NCI-H774 (cell line): Measurements from ENCODE around the gene TPP2.

Source experiments
- DNase-seq: peaks from one replicate; lab custom pipeline; 2025; lab: John Stamatoyannopoulos, UW

The TPP2 gene

DNA sequence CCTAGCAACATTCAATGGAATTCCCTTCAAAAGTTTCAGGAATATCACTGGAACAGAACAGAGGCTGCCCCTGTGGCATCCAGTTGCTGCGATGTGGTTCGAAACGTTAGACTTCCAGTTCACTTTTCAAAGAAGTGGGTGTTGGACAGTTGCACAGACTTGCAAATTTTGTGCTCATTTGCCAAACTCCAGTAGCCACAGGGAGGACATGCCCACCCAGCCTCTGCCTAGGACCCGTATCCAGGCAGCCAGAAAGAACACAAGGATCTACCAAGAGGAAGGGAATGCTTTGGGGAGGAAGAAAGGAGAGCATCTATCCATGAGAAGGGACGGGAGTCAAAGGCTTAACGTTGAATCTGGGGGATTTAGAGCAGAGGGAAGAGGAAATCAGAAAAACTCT lies 98.2 kb downstream of the TPP2 start, which contains the start of gene METTL21C:
Gene METTL21C, minus strand, starts transcription at position 108 of the 400 bp plus-strand sequence. CDS start 546 bp downstream, outside the sequence.
- DNase-seq = no peak

- no peak for DNase-seq
Measured at GRCh38 chr13:102696465-102696864, 99.7 kb downstream of the TPP2 start.

DNA sequence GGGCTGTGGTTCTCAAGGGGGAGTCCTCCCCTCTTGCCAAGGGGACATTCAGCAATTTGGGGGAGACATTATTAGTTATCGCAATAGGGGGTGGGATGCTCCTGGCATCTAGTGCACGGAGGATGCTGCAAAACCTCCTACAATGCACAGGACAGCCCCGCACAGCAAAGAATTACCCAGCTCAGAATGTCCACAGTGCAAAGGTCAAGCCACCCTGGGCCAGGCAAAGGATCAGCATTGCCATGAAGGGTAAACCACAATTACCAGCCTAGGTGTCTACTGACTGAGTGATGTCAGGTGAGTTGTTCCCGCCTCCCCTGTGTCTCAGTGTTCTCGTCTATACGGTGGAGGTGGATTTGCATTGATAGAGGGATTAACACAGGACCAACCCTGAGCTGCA lies 100.5 kb downstream of the TPP2 start:
- no peak for DNase-seq

DNA sequence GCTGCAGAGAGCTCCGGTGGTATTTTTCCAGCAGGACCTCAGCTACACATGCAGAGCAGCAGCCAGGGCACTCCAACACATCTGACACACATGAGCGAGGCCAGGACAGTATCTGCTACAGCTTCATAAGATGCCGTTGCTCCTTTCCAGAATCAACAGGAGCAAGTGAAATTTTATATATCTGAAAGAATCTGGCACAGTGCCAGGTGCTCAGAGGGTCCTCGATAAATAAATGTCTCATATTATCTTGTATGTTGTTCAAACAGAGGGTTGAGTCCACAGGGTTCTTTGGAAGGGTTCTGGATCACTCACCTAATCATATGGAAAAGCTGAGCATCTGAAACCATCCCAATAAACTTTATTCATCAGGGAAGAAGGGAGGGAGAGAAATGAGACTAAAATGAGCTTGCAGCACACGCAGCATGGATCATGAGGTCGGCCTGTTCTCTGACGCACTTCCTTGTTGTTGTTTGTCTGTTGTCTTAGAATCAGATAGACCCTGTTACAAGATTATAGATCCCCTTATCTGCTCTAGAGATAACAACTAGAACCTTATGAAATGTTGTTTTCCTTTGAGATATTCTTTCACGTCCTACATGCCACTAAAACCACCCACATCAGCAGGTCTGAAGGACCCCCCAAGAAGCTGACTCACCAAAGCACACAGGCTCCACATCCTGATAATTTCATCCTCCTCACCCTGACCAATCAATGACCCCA lies 101.3 kb downstream of the TPP2 start:
- no peak for DNase-seq

- no peak for DNase-seq
Measured at GRCh38 chr13:102698649-102698980, 101.8 kb downstream of the TPP2 start.

DNA sequence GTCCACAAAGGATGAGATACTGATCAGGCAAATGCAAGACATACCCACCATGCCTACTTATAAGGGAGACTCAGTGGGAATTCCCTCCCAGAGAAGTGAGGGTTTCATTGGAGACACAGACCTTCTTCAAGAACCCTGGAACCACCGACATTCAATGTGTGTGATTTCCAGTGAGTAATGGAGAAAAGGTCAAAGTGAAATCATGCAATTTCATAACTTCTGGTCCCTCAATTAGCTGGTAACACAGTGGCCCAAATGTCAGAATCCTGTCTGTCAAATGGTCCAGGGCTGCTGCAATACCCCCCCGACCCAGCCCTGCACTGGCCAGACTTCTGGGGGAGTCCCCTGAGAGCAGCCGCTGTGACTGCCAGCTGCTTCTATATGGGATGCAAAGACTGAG lies 102.7 kb downstream of the TPP2 start:
- no peak for DNase-seq

GRCh38 chr13:102700088-102701031 lies 103.6 kb downstream of the TPP2 start:
- no peak for DNase-seq

GRCh38 chr13:102701331-102701730 lies 104.5 kb downstream of the TPP2 start:
- DNase-seq = no peak

DNA sequence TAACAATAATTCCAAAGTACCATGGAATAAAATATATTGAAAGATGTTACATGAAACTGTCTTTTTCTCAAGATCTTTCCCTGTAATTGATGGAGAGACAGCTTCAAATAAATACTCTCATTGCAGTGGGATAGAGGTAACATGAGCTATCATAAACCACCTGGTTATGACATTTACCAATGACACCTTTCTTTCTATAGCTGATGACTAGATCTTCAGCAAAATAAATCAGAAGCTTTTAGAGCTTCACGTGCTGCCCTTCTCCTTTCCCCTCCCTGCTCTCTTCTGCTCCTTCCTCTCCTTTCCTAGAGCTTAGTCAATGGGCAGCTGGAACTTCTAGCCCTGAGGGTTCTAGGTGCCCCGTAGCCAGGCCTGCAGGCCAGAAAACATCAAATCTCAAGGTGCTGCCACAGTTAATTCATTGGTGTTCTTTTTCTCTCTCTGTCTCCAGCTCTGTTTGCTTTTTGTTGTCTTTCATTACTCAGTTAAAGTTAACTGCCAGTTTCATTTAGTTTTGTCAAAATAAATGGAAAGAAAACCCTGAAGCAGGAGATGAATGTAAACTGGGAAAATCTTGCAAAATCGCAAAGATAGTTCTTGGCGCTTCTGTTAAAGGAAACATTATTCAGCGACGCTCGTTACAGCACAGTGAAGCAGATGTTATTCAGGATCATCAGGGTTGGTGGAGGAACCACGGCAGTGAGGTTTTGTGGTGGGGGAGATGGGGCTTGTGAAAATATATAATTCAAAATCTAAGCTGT lies 106.4 kb downstream of the TPP2 start:
- no peak for DNase-seq

GRCh38 chr13:102703726-102704035 lies 106.9 kb downstream of the TPP2 start:
- no peak for DNase-seq

- DNase-seq = no peak
Measured at GRCh38 chr13:102704238-102705058, 107.7 kb downstream of the TPP2 start.

DNA sequence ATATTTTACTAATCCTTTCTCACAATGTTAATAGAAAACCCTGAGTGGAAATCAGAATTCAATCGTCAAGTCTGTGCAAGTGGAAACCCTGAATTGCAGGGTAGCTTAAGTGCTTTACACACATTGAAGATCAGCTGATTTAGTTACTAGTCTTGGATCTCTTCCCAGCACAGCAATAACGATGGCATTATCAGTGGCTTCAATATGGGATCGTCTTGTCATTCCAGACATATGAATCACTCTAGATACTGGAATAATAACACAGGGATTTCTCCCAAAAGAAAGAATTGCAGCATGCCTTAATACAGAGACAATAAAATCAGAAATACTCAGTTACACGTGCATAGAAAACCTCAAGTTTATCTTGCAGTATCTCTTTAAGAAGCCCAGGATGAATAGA lies 110.7 kb downstream of the TPP2 start:
- DNase-seq = no peak

DNA sequence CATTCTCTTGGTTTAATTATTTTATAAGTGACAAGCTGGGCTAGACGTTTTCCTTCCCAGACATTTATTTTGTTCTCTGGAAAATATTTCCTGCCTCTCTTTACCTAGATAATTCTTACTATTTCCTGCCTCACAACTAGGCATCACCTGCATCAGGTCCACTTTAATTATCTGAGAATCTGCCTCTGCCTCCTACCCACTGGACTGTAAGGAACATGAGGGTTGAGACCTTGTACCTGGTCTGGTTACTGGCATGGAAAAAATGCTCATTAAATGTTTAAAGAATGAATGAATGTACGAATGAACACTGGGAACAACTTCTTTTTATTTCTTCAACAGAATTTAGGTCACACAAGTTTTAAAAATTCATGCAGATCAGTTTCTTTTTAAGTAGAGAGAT lies 111.4 kb downstream of the TPP2 start:
- no peak for DNase-seq

- no peak for DNase-seq
Measured at GRCh38 chr13:102708991-102709390, 112.2 kb downstream of the TPP2 start.

DNA sequence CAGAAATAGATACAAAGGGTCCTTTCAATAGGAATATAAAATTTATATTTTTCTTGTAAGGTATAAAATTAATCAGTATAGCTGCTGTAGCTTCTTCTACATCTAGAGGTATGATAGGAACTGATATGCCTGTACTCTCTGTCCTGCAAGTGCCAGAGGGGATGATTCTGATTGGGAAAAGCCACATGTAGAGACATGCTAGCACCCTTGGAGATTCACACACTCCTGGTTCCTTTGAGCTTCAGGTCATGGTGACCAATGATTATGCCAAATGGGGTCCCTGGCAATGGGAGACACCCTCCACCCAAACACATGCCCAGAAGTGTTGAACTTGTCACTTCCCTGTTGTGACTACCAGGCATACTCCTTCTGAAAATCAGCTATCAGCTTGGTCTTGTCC lies 112.8 kb downstream of the TPP2 start:
- DNase-seq = no peak

DNA sequence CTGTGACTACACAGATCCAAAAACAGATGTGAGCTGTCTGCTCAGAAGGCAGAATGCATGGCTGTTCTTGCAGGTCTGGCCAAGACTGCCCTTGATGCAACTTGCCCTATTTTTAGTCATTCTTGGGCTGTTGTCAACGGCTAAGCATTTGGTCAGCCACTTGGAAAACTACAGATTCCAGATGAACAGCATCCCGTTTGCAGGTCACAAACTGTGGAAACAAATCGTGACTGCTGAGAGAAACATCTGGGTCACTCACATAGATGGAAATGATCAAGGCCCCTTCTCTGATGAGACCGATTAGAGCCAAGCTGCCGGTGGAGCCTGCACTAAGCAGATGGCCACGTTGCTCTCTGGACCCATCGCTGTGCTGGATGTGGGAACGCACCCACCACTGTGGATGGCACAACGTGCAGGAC lies 113.5 kb downstream of the TPP2 start:
- no peak for DNase-seq

DNA sequence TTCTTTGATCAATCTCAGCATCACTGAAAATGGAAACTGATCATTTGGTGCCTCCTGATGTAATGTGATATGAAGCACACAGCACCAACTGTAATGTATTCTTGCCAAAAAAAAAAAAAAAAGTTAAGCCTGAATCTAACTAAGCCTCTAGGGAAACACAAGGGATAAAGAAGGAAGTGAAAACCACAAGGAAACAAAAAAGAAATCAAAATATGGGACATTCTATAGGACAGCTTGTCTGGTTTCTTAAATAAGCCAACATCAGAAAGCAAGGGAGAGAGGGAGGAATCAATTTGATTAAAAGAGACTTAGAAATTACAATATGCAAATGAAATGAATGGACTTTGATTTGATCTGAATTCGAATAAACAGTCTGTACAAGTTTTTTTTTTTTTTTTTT lies 118.7 kb downstream of the TPP2 start:
- no peak for DNase-seq

DNA sequence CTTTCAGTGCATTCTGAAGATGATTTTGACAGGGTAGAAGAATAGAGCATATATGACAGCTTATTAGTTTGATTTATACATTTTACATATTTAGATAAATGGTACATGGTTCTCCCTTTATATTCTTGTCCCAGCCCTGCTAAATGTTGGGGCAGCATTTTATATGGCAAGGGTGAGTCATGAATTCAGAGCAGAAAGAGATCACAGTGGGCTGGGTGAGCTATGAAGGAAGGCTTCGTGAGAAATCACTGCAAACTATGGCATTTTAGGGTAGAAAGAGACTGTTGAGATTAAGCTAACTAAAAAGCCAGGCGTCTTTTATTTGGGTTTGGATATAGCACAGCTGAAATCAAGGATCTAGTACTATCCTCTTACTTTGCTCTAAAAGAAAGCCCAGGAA lies 122.0 kb downstream of the TPP2 start:
- DNase-seq = no peak

GRCh38 chr13:102721800-102722231 lies 125.0 kb downstream of the TPP2 start:
- DNase-seq = no peak

DNA sequence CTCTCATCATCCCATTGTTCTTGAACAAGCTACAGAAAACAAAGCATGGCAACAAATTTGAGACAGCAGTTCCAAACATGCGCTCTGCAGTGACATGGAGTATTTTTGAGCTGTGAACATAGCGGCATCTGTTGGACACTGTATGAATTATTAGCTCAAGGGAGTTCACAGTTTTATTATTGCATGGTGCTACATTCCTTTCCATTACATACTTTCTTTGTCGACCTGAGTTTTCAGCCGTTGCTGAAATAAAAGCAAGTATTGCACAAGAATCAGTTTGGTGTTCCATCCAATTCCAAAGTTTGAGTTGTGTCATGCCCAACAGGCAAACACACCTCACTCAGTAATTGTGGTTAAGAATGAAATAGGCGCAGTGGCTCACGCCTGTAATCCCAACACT lies 128.1 kb downstream of the TPP2 start:
- DNase-seq = no peak

DNA sequence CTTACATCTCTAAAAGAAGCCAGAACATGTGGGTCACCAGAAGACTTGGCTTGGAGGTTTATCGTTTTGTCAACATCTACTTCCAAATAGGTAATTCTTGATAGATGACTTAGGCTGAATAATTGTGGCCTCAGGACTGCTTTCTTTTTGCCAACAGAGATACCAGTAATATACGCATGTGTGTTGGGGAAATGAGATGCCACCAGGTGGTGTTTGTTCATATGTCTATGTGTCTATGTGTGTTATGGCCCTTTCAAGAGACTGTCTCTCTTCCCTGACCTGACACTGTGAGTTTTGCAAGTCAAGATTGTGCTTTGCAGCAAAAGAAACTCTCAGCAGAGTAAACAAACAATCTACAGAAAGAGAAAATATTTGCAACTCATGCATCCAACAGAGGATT lies 129.6 kb downstream of the TPP2 start:
- DNase-seq = no peak
